Muscle of arm (tissue), 12 donors: Measurements from ENCODE around the gene MRPL17. TPM values are rescaled to one million over a fixed set of nuclear protein-coding genes. Genes with fewer than 3 reads are reported as not detected.

Source experiments
- DNase-seq: peaks from one replicate; pipeline ENCODE4 v3.0.0-alpha.2; 2013
- polyA plus RNA-seq, 12 donors: library from polyadenylated mRNA; unstranded; fragments of 120-200 nt; gene quantifications; one replicate each; pipeline ENCODE4 v1.2.1, GENCODE V29; 2013; ENCODE audit not compliant: insufficient read length in 12 of 12

MRPL17 gene
- polyA plus RNA-seq, 12 donors = 53.7 to 70.9 (median 61.2) TPM; not detected in 1

DNA sequence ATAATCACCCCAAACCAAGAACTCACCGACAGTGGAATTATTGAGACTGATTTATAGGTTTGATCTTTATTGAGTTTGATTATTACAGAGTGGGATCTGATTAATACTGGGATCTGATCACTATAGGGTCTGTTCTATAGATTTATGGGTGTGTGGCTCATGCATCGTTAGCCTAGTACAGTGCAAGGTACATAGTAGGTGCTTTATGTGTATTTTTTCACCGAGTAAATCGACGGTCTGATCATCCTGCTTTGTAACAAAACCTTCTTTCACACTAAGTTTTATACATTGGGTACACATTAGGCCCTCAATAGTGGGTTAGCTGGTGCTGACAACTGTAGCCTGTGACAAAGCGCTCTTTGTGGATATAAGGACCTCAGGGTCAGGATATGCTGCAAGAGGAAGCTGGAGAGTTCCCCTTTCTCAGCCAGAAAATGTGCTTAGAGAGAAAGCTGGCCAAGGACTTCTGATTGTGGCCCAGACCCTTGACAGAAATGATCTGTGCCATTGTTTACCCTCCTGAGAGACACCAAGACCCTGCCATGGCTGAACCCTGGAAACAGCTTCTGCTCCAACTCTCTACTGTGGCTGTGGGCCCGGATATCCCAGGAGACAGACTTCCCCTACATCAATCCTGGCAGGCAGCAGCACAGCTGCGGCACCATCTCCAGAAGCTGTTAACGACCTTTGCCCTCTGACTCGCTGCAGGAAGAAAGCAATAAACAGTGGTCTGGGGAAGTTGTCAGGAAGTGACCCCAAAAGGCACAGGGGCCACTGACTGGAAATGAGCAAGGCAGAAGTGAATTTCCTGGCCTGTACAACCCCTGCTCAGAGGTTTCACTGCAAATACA, 47.8 kb downstream of the MRPL17 start:
- no peak for DNase-seq

GRCh38 chr11:6634534-6634933, 48.6 kb downstream of the MRPL17 start:
- no peak for DNase-seq

- no peak for DNase-seq
Observed at GRCh38 chr11:6633422-6634408, 49.4 kb downstream of the MRPL17 start.

DNA sequence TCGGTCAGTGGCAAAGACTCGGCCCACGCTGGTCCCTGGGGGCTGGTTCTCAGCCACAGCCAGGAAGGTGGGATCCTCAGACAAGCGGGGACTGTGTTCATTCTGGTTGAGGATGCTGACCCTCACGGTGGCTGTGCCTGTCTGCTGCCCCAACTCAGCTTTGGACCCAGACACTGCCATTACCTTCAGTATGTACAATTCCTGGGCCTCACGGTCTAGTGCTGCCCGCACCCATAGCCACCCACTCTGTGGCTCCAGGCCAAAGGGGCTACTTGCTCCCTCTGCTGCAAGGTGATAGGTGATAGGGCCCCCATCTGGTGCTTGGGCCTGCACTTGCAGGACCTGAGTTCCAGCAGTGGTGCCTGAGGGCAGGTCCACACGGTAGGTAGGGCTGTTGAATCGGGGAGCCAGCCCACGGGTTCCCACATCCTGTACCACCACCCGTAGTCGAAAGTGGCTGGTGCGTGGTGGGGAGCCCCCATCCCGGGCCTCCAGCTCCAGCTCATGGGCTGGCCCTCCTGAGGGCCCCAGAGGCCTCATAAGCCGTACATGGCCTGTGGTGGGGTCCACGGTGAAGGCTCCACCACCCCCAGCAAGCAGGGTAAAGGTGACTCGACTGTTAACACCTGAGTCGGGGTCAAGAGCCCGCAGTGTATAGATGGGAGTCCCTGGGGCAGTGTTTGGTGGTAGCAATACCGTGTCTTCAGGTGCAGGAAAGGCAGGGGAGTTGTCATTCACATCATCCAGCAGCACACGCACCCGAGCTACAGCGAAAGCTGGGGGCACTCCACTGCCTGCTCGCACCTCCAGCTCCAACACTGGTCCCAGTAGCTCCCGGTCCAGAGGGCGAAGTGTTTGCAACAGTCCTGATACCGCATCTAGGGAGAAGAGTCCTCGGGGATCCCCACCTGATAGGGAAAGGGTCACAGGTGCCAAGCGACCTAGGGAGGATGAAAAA, 50.7 kb downstream of the MRPL17 start:
- DNase-seq = no peak

DNA sequence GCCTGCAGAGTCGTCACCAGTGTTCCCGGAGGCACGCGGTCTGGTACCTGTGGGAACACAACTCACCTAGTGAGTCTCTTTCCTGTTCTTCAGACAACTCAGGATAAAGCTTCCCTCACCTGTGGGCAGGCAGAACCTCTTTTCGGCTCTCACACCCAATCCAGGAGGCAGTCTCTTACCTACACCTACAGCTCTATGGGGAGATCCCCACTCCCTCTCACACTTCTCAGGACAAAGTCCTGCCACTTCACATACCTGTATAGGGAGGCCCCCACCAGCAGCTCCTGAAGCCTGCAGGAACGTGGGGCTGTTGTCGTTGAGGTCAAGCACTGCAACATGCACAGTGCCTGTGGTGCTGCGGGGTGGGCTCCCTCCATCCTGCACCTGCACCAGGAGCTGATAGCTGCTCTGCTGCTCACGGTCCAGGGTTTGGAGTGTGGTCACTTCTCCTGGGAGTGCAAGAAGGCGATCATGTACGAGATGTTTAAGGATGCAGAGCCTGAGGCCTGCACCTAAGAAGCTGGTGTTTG, 51.7 kb downstream of the MRPL17 start:
- DNase-seq = no peak

DNA sequence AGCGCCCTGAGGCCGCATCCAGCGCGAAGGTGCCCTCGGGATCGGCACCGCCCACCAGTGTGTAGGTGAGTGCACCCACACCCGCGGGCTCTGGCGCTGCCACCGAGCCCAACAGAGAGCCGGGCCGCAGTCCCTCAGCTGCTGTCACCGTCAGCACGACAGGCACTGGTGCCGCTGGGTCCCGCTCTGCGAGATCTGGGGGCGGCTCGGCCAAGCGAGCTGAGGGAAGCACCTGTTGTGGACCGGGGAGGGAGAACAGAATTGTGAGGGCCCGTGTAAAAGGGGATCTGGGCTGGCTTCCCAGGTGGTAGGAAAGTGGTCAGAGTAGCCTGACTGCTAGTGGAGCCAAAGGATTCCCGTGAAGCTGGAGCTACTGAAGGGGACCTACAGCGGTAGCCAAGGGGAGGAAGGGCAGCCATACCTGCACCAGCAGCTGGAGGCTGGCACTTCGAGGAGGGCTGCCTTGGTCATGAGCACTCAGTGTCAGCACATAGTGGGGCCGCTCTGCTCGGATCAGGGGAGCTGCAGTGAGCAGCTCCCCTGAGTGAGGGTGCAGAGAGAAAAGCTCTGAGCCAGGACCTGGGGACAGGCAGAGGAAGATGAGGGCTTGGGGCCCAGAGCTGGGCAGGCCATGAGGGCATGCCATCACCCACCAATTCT, 52.4 kb downstream of the MRPL17 start:
- DNase-seq = no peak

Other genes starting within 250 kb of the MRPL17 start
- gene HPX, start 242.4 kb downstream of the MRPL17 start, polyA plus RNA-seq = 1 to 10 TPM in 10 of 12 donors, not detected in 2; 1.1 to 6.6 (median 1.8) TPM
- gene TRIM3, start 209.4 kb downstream of the MRPL17 start, polyA plus RNA-seq = 10 to 100 TPM in 11 of 12 donors, not detected in 1; 11.3 to 27.6 (median 13.7) TPM
- gene ARFIP2, start 202.0 kb downstream of the MRPL17 start, polyA plus RNA-seq = 10 to 100 TPM in 11 of 12 donors, not detected in 1; 25.7 to 57.2 (median 34.5) TPM
- gene TIMM10B, start 201.8 kb downstream of the MRPL17 start, polyA plus RNA-seq = 10 to 100 TPM in 11 of 12 donors, not detected in 1; 14.6 to 24.2 (median 20.1) TPM
- gene DNHD1, start 186.1 kb downstream of the MRPL17 start, polyA plus RNA-seq = 10 to 100 TPM in 4 of 12 donors, 1 to 10 TPM in 7, not detected in 1; 3.7 to 12.6 (median 8.2) TPM
- gene RRP8, start 79.7 kb downstream of the MRPL17 start, polyA plus RNA-seq = 10 to 100 TPM in 11 of 12 donors, not detected in 1; 18.6 to 23.3 (median 19.2) TPM
- 100 to 1,000 TPM in 11 of 12 donors, not detected in 1; 120 to 152 (median 136) TPM for gene ILK, start 79.6 kb downstream of the MRPL17 start, polyA plus RNA-seq
- gene TAF10, start 71.1 kb downstream of the MRPL17 start, polyA plus RNA-seq = 100 to 1,000 TPM in 8 of 12 donors, 10 to 100 TPM in 3, not detected in 1; 54.3 to 126 (median 109) TPM
- 10 to 100 TPM in 11 of 12 donors, not detected in 1; 37.1 to 78.2 (median 41.9) TPM for gene TPP1, start 63.9 kb downstream of the MRPL17 start, polyA plus RNA-seq
- gene DCHS1, start 27.5 kb downstream of the MRPL17 start, polyA plus RNA-seq = 10 to 100 TPM in 11 of 12 donors, not detected in 1; 32.3 to 51.2 (median 39.6) TPM
- under 1 TPM in 2 of 12 donors, not detected in 10; 0.04 to 0.21 TPM for gene OR2AG2, start 88.6 kb upstream of the MRPL17 start, polyA plus RNA-seq
- gene OR2AG1, start 99.7 kb upstream of the MRPL17 start, polyA plus RNA-seq = under 1 TPM in 1 of 12 donors, not detected in 11; 0.03 TPM
- not detected for gene OR6A2, start 116.3 kb upstream of the MRPL17 start, polyA plus RNA-seq
- gene OR10A5, start 162.3 kb upstream of the MRPL17 start, polyA plus RNA-seq = not detected
- gene OR10A2, start 179.7 kb upstream of the MRPL17 start, polyA plus RNA-seq = under 1 TPM in 1 of 12 donors, not detected in 11; 0.06 TPM
- not detected for gene OR10A4, start 193.3 kb upstream of the MRPL17 start, polyA plus RNA-seq
- gene OR2D2, start 209.2 kb upstream of the MRPL17 start, polyA plus RNA-seq = not detected
- not detected for gene OR2D3, start 237.7 kb upstream of the MRPL17 start, polyA plus RNA-seq
- gene ZNF215, start 243.1 kb upstream of the MRPL17 start, polyA plus RNA-seq = 1 to 10 TPM in 7 of 12 donors, under 1 TPM in 3, not detected in 2; 0.48 to 2.9 (median 1.2) TPM